T follicular helper cell (primary cell): ENCODE data around the gene LRRC1.
"Not testable (repeated sequence)": the region's sequence is repeated elsewhere in the genome, so short reads cannot be mapped to it uniquely, and the experiment has no call there.

ENCODE experiments used
- DNase-seq: peaks from one replicate; pipeline ENCODE4 v3.0.0-alpha.2; 2020; ENCODE audit warnings: low read depth

The LRRC1 gene

GRCh38 chr6:53792973-53793317 is 1.9 kb upstream of the LRRC1 start:
- no peak for DNase-seq

- no peak for DNase-seq
These were observed 1.3 kb upstream of the LRRC1 start for GRCh38 chr6:53793318-53794136.

- DNase-seq: peak; percentile 55
These were observed 577 bp upstream of the LRRC1 start for GRCh38 chr6:53794137-53794719.

- no peak for DNase-seq
These were observed 516 bp downstream of the LRRC1 start for GRCh38 chr6:53795340-53795701.

- peak; percentile 1 for DNase-seq
These were observed 1.1 kb downstream of the LRRC1 start for GRCh38 chr6:53795702-53796450.

GRCh38 chr6:53796451-53796780 is 1.6 kb downstream of the LRRC1 start:
- no peak for DNase-seq

GRCh38 chr6:53796791-53797190 is 2.0 kb downstream of the LRRC1 start:
- DNase-seq: no peak

- no peak for DNase-seq
These were observed 2.5 kb downstream of the LRRC1 start for GRCh38 chr6:53797304-53797703.

GRCh38 chr6:53799340-53799739 is 4.5 kb downstream of the LRRC1 start:
- no peak for DNase-seq

GRCh38 chr6:53801022-53801421 is 6.2 kb downstream of the LRRC1 start:
- no peak for DNase-seq

GRCh38 chr6:53802582-53802981 is 7.8 kb downstream of the LRRC1 start:
- DNase-seq: no peak

GRCh38 chr6:53803081-53803860 is 8.5 kb downstream of the LRRC1 start:
- DNase-seq: no peak

- DNase-seq: no peak
These were observed 10.2 kb downstream of the LRRC1 start for GRCh38 chr6:53805016-53805415.

- DNase-seq: no peak
These were observed 10.9 kb downstream of the LRRC1 start for GRCh38 chr6:53805725-53806124.

GRCh38 chr6:53807606-53808005 is 12.8 kb downstream of the LRRC1 start:
- not testable (repeated sequence) for DNase-seq

GRCh38 chr6:53808302-53808881 is 13.6 kb downstream of the LRRC1 start:
- no peak for DNase-seq

GRCh38 chr6:53809691-53810090 is 14.9 kb downstream of the LRRC1 start:
- no peak for DNase-seq

- DNase-seq: no peak
These were observed 16.3 kb downstream of the LRRC1 start for GRCh38 chr6:53811082-53811481.

- DNase-seq: no peak
These were observed 16.9 kb downstream of the LRRC1 start for GRCh38 chr6:53811746-53812145.

GRCh38 chr6:53813096-53813495 is 18.3 kb downstream of the LRRC1 start:
- no peak for DNase-seq

GRCh38 chr6:53813801-53814200 is 19.0 kb downstream of the LRRC1 start:
- no peak for DNase-seq

- DNase-seq: no peak
These were observed 19.5 kb downstream of the LRRC1 start for GRCh38 chr6:53814353-53814752.
